GM12878 (cell line): ENCODE measurements around the gene RIPK4. TPM values are rescaled to one million over a fixed set of nuclear protein-coding genes. Genes with fewer than 3 reads are reported as not detected.

ENCODE experiments used
- ATAC-seq: fragments of 200-7000 bp; cut with Tn5 transposase; 3 replicates; pipeline ENCODE4 v1.9.1; 2020; ENCODE audit warnings: mild to moderate bottlenecking, moderate library complexity
- BruUV-seq: library from RNA; stranded (reverse); fragments of 400-500 nt; replicated peaks from 2 replicates; lab custom pipeline; 2021; lab: Mats Ljungman, UMichigan
- CTCF ChIA-PET: fragments of 300-600 bp; sonication (Branson Sonifier 250); formaldehyde crosslinking; extraction: SDS; loops from one replicate; lab custom pipeline; 2021; ENCODE audit warnings: inconsistent platforms; lab: Yijun Ruan, JAX
- POLR2A ChIA-PET: fragments of 350-600 bp; formaldehyde crosslinking; extraction: SDS; loops from one replicate; lab custom pipeline; 2021; ENCODE audit warnings: inconsistent platforms; lab: Charles Lee
- RAD21 ChIA-PET: fragments of 300-600 bp; sonication (Branson Sonifier 250); formaldehyde crosslinking; loops from one replicate; lab custom pipeline; 2023; ENCODE audit warnings: antibody characterized with exemption; ENCODE audit not compliant: unreplicated experiment; lab: Charles Lee
- SMC1A ChIA-PET: fragments of 300-600 bp; sonication (Branson Sonifier 250); formaldehyde crosslinking; loops from one replicate; lab custom pipeline; 2023; ENCODE audit not compliant: unreplicated experiment, uncharacterized antibody; lab: Charles Lee
- DNase-seq: peaks from one replicate; pipeline ENCODE4 v3.0.0-alpha.2; 2011; ENCODE audit warnings: low read depth, low spot score
- FAIRE-seq: peaks from 3 replicates; lab custom pipeline; 2011; peaks lifted over from hg19 to GRCh38; lab: Jason Lieb, UNC
- H2AFZ ChIP-seq: 2 replicates; pipeline ENCODE4 v1.6.0; 2011; ENCODE audit warnings: low read depth, low read length, control low read depth; ENCODE audit not compliant: control insufficient read depth
- H3K27ac ChIP-seq: 2 replicates; pipeline ENCODE4 v1.5.1; 2011; ENCODE audit warnings: control low read depth; ENCODE audit not compliant: control insufficient read depth, insufficient read depth
- H3K27me3 ChIP-seq, 2 experiments: replicated peaks in 1 of 2; 2 replicates each; pipeline versions ENCODE4 v1.6.0 to v1.6.1; 2011; ENCODE audit warnings: low read length in 1 of 2; ENCODE audit not compliant: control insufficient read depth in 2 of 2, insufficient read depth in 2 of 2
- H3K36me3 ChIP-seq, 2 experiments: 2 replicates each; pipeline ENCODE4 v1.5.1; 2011; ENCODE audit warnings: low read length in 1 of 2; ENCODE audit not compliant: control insufficient read depth in 2 of 2, insufficient read depth in 2 of 2
- H3K4me1 ChIP-seq: 2 replicates; pipeline ENCODE4 v1.6.1; 2011; ENCODE audit warnings: mild to moderate bottlenecking, low read length, moderate library complexity, mixed read lengths; ENCODE audit not compliant: control insufficient read depth, insufficient read depth
- H3K4me2 ChIP-seq: 2 replicates; pipeline ENCODE4 v1.6.0; 2011; ENCODE audit warnings: control low read depth; ENCODE audit not compliant: control insufficient read depth, insufficient read depth
- H3K4me3 ChIP-seq: fragments of 200-600 bp; sonication (generic); 2 replicates; pipeline ENCODE4 v1.5.1; 2016
- H3K79me2 ChIP-seq: 2 replicates; pipeline ENCODE4 v1.6.0; 2011; ENCODE audit warnings: low read length; ENCODE audit not compliant: control insufficient read depth, insufficient read depth
- H3K9ac ChIP-seq: 2 replicates; pipeline ENCODE4 v1.8.0; 2011; ENCODE audit warnings: low read length, control low read depth, mixed read lengths; ENCODE audit not compliant: control insufficient read depth, insufficient read depth
- H3K9me3 ChIP-seq: replicated peaks from 3 replicates; pipeline ENCODE4 v1.5.1; 2011; ENCODE audit warnings: mild to moderate bottlenecking, low read length; ENCODE audit not compliant: control insufficient read depth, insufficient read depth
- H4K20me1 ChIP-seq: 2 replicates; pipeline ENCODE4 v1.6.0; 2011; ENCODE audit not compliant: control insufficient read depth, insufficient read depth
- ASH2L ChIP-seq: fragments of 300-600, 200-600 bp; sonication (generic); IDR thresholded peaks from 2 replicates; pipeline ENCODE4 v1.6.1; 2017; ENCODE audit warnings: low read depth, mild to moderate bottlenecking, borderline replicate concordance
- CBX5 ChIP-seq: sonication (generic); IDR thresholded peaks from 2 replicates; pipeline ENCODE4 v1.6.1; 2016; ENCODE audit warnings: low read depth, moderate library complexity, mild to moderate bottlenecking, inconsistent platforms
- ESRRA ChIP-seq: IDR thresholded peaks from 2 replicates; pipeline ENCODE4 v1.6.1; 2012; ENCODE audit warnings: mild to moderate bottlenecking, low read length, improper control_type of control experiment
- HCFC1 ChIP-seq: fragments of 150-350 bp; IDR thresholded peaks from 2 replicates; pipeline ENCODE4 v1.6.1; 2014; ENCODE audit warnings: low read length
- JUND ChIP-seq: IDR thresholded peaks from 2 replicates; pipeline ENCODE4 v1.6.1; 2012; ENCODE audit warnings: low read depth, mild to moderate bottlenecking, low read length, improper control_type of control experiment, moderate library complexity
- MYB ChIP-seq: fragments of 150-350 bp; IDR thresholded peaks from 2 replicates; pipeline ENCODE4 v1.6.1; 2014; ENCODE audit warnings: mild to moderate bottlenecking, low read depth, low read length, borderline replicate concordance
- NFYB ChIP-seq: IDR thresholded peaks from 2 replicates; pipeline ENCODE4 v1.6.1; 2011; ENCODE audit warnings: low read depth, mild to moderate bottlenecking, low read length, improper control_type of control experiment, moderate library complexity; ENCODE audit not compliant: insufficient read depth
- POLR2AphosphoS2 ChIP-seq: IDR thresholded peaks from 2 replicates; pipeline ENCODE4 v1.6.1; 2011; ENCODE audit warnings: low read depth, mild to moderate bottlenecking, low read length, improper control_type of control experiment, moderate library complexity
- POU2F2 ChIP-seq: IDR thresholded peaks from 3 replicates; pipeline ENCODE4 v1.6.1; 2011; ENCODE audit warnings: low read depth, mild to moderate bottlenecking, low read length, borderline replicate concordance
- SMAD5 ChIP-seq: IDR thresholded peaks from 2 replicates; pipeline ENCODE4 v1.6.1; 2016; ENCODE audit warnings: antibody characterized with exemption, low read depth
- TARDBP ChIP-seq: IDR thresholded peaks from 2 replicates; pipeline ENCODE4 v1.6.1; 2016; ENCODE audit warnings: borderline replicate concordance
- TBL1XR1 ChIP-seq: IDR thresholded peaks from 2 replicates; pipeline ENCODE4 v1.6.1; 2012; ENCODE audit warnings: low read depth, low read length, improper control_type of control experiment
- TCF12 ChIP-seq: IDR thresholded peaks from 2 replicates; pipeline ENCODE4 v1.6.1; 2011; ENCODE audit warnings: low read depth, mild to moderate bottlenecking, low read length
- TCF7 ChIP-seq: IDR thresholded peaks from 2 replicates; pipeline ENCODE4 v1.6.1; 2014; ENCODE audit warnings: antibody characterized with exemption, borderline replicate concordance
- WRNIP1 ChIP-seq: IDR thresholded peaks from 2 replicates; pipeline ENCODE4 v1.6.1; 2011; ENCODE audit warnings: low read depth, low read length, improper control_type of control experiment, borderline replicate concordance
- YBX1 ChIP-seq: fragments of 450-650 bp; IDR thresholded peaks from 2 replicates; pipeline ENCODE4 v1.6.1; 2016; ENCODE audit warnings: antibody characterized with exemption
- WGBS: methylation state at CpG from one replicate; pipeline ENCODE4 v1.1.6; 2016; ENCODE audit warnings: low lambda C conversion rate; ENCODE audit not compliant: insufficient replicate concordance, insufficient coverage; ENCODE audit errors: missing lambda C conversion rate; 5-methylcytosine and 5-hydroxymethylcytosine counted together
- in situ Hi-C: fragments of 300-500 bp; cut with MboI; formaldehyde crosslinking; loops from 9 replicates; pipeline ENCODE4 v1.14.3; 2018; ENCODE audit warnings: mixed read lengths
- intact Hi-C: fragments of 100-400 bp; cut with micrococcal nuclease; formaldehyde crosslinking; loops from one replicate; pipeline ENCODE4 v1.14.2; 2022; ENCODE audit not compliant: unreplicated experiment
- polyA plus RNA-seq, 11 experiments: library from polyadenylated mRNA; depleted of rRNA in 4 of 11; unstranded in 6 of 11; stranded (reverse) in 5 of 11; fragments of >200 nt; fragmentation: Nextera tagmentation in 4 of 11; fragmentation: Illumina TruSeq in 1 of 11; extraction: Ambion mirVana in 4 of 11; extraction: Trizol in 1 of 11; gene quantifications; 1 replicate in 1 of 11; 2 replicates in 10 of 11; pipeline versions ENCODE4 v1.2.1 to v1.2.3, GENCODE V29; 2011 to 2016; ENCODE audit warnings: inconsistent platforms in 2 of 11, missing spikeins in 2 of 11, low read depth in 1 of 11
- total RNA-seq, 4 experiments: library from RNA; depleted of rRNA in 3 of 4; stranded (reverse); fragments of >200 nt in 3 of 4; fragmentation: Illumina TruSeq in 1 of 4; extraction: Trizol in 1 of 4; gene quantifications; 2 replicates each; pipeline versions ENCODE4 v1.2.1 to v1.2.3, GENCODE V29; 2013 to 2021
- TF ChIP-seq, protein P1 (sequence below): fragments of 450-650 bp; IDR thresholded peaks from 2 replicates; pipeline ENCODE4 v1.6.1; 2017; ENCODE audit warnings: low read depth, mild to moderate bottlenecking, moderate library complexity
- TF ChIP-seq, protein P2 (sequence below): fragments of 450-650 bp; IDR thresholded peaks from 2 replicates; pipeline ENCODE4 v1.6.1; 2016; ENCODE audit warnings: mild to moderate bottlenecking, moderate library complexity, borderline replicate concordance
- TF ChIP-seq, protein P3 (sequence below): IDR thresholded peaks from 2 replicates; pipeline ENCODE4 v1.6.1; 2011; ENCODE audit warnings: borderline replicate concordance, low read depth, mild to moderate bottlenecking, moderate library complexity, low read length; ENCODE audit not compliant: insufficient read depth, poor library complexity, severe bottlenecking

RIPK4 gene
- total and polyA plus RNA-seq, 10 of the 15 experiments (the other 5 are each of a cell fraction or from before 2014, with no cell fraction given) = 0.05 TPM; not detected in 9

DNA sequence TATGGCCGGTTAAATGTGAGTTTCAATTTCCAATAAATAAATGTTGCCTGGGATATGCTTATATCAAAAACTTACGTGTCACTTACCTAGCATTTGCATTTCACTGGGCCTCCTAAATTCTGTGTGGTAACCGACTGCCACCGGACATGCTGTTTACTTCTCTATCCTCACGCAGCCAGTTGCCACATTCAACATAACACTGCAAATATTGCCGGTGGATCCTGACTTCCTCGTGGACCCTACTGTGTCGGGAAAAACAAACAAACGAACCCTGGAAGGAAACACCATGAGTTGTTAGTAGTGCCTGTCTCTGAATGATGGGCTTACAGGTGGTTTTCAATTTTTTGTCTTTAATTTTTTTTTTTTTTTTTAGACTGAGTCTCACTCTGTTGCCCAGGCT lies 54.1 kb downstream of the RIPK4 start (continued):
- TF ChIP-seq CBX5 (no peak), JUND (no peak), HCFC1 (no peak), ESRRA (no peak), TCF7 (no peak), MYB (no peak)

DNA sequence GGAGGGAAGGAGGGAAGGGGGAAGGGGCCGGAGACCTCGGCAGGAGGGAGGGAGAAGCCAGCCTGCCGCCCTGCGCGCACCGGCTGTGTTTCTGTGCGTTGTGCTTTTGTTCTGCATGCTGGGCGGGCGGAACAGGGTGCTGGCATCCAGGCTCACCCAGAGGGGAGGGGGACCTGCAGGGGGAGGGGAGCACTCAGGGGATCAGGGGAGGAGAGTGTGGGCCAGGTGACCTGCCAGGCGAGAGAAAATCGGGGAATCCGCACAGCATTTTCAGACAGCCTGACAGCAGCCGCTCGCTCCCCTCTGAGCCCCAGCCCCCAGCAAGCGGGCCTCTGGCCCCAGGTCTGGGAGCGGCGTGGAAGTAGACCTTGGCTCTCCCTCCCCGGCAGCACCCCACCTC lies 54.7 kb downstream of the RIPK4 start:
- CTCF ChIA-PET = no interaction called here
- no peak overlapping the region for H3K9ac ChIP-seq
- BruUV-seq = no TSS peak
- H4K20me1 ChIP-seq = no peaks in the 10 kb centered on the region
- WGBS = 47% methylated on average over 7 of the region's 18 CpGs
- no peak overlapping the region for H3K4me2 ChIP-seq
- intact Hi-C loops = no loop called here
- in situ Hi-C loops = no loop called here
- DNase-seq = no peak
- H3K27ac ChIP-seq = no peak overlapping the region
- H3K4me3 ChIP-seq = no peak overlapping the region
- no peaks in the 10 kb centered on the region for H3K36me3 ChIP-seq
- ATAC-seq = no peak
- no peaks in the 10 kb centered on the region; the same call in 2 of the 3 replicates for H3K9me3 ChIP-seq
- no peak overlapping the region for H2AFZ ChIP-seq
- TF ChIP-seq YBX1 (no peak), TBL1XR1 (no peak), NFYB (no peak), TARDBP (no peak), WRNIP1 (no peak), SMAD5 (no peak), TCF12 (no peak), ASH2L (no peak), POU2F2 (no peak), POLR2AphosphoS2 (no peak)
- TF ChIP-seq, protein P1, sequence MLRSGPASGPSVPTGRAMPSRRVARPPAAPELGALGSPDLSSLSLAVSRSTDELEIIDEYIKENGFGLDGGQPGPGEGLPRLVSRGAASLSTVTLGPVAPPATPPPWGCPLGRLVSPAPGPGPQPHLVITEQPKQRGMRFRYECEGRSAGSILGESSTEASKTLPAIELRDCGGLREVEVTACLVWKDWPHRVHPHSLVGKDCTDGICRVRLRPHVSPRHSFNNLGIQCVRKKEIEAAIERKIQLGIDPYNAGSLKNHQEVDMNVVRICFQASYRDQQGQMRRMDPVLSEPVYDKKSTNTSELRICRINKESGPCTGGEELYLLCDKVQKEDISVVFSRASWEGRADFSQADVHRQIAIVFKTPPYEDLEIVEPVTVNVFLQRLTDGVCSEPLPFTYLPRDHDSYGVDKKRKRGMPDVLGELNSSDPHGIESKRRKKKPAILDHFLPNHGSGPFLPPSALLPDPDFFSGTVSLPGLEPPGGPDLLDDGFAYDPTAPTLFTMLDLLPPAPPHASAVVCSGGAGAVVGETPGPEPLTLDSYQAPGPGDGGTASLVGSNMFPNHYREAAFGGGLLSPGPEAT = no peak
- TF ChIP-seq, protein P2, sequence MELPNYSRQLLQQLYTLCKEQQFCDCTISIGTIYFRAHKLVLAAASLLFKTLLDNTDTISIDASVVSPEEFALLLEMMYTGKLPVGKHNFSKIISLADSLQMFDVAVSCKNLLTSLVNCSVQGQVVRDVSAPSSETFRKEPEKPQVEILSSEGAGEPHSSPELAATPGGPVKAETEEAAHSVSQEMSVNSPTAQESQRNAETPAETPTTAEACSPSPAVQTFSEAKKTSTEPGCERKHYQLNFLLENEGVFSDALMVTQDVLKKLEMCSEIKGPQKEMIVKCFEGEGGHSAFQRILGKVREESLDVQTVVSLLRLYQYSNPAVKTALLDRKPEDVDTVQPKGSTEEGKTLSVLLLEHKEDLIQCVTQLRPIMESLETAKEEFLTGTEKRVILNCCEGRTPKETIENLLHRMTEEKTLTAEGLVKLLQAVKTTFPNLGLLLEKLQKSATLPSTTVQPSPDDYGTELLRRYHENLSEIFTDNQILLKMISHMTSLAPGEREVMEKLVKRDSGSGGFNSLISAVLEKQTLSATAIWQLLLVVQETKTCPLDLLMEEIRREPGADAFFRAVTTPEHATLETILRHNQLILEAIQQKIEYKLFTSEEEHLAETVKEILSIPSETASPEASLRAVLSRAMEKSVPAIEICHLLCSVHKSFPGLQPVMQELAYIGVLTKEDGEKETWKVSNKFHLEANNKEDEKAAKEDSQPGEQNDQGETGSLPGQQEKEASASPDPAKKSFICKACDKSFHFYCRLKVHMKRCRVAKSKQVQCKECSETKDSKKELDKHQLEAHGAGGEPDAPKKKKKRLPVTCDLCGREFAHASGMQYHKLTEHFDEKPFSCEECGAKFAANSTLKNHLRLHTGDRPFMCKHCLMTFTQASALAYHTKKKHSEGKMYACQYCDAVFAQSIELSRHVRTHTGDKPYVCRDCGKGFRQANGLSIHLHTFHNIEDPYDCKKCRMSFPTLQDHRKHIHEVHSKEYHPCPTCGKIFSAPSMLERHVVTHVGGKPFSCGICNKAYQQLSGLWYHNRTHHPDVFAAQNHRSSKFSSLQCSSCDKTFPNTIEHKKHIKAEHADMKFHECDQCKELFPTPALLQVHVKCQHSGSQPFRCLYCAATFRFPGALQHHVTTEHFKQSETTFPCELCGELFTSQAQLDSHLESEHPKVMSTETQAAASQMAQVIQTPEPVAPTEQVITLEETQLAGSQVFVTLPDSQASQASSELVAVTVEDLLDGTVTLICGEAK = no peak
- TF ChIP-seq, protein P3, sequence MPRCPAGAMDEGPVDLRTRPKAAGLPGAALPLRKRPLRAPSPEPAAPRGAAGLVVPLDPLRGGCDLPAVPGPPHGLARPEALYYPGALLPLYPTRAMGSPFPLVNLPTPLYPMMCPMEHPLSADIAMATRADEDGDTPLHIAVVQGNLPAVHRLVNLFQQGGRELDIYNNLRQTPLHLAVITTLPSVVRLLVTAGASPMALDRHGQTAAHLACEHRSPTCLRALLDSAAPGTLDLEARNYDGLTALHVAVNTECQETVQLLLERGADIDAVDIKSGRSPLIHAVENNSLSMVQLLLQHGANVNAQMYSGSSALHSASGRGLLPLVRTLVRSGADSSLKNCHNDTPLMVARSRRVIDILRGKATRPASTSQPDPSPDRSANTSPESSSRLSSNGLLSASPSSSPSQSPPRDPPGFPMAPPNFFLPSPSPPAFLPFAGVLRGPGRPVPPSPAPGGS = no peak
- H3K4me1 ChIP-seq = no peaks in the 10 kb centered on the region
- no peak for FAIRE-seq
- RAD21 ChIA-PET = no interaction called here
- SMC1A ChIA-PET = no interaction called here
- no peaks in the 10 kb centered on the region; a peak in 2 of 4 replicates for H3K27me3 ChIP-seq
- POLR2A ChIA-PET = no interaction called here
- H3K79me2 ChIP-seq = no peaks in the 10 kb centered on the region
